ENCODE measurements around the gene PARD3.

Gene PARD3

GRCh38 chr10:34139559-34139958 lies 675.5 kb downstream of the PARD3 start:
- no peak for DNase-seq

- no peak for DNase-seq
Measured at GRCh38 chr10:34137955-34138354, 677.1 kb downstream of the PARD3 start.

- DNase-seq: peak; percentile 39
Measured at GRCh38 chr10:34137201-34137600, 677.9 kb downstream of the PARD3 start.

GRCh38 chr10:34135515-34135914 lies 679.6 kb downstream of the PARD3 start:
- DNase-seq: no peak

- DNase-seq: no peak
Measured at GRCh38 chr10:34134602-34135001, 680.5 kb downstream of the PARD3 start.

GRCh38 chr10:34133406-34133805 lies 681.7 kb downstream of the PARD3 start:
- no peak for DNase-seq

- no peak for DNase-seq
Measured at GRCh38 chr10:34131152-34131551, 683.9 kb downstream of the PARD3 start.

- no peak for DNase-seq
Measured at GRCh38 chr10:34127676-34128075, 687.4 kb downstream of the PARD3 start.

- DNase-seq: no peak
Measured at GRCh38 chr10:34126371-34127151, 688.5 kb downstream of the PARD3 start.

- DNase-seq: no peak
Measured at GRCh38 chr10:34125702-34126101, 689.4 kb downstream of the PARD3 start.

- DNase-seq: no peak
Measured at GRCh38 chr10:34124522-34125035, 690.5 kb downstream of the PARD3 start.

- DNase-seq: no peak
Measured at GRCh38 chr10:34121781-34122622, 693.1 kb downstream of the PARD3 start.

- DNase-seq: no peak
Measured at GRCh38 chr10:34121125-34121753, 693.9 kb downstream of the PARD3 start.

- no peak for DNase-seq
Measured at GRCh38 chr10:34119456-34119855, 695.6 kb downstream of the PARD3 start.

GRCh38 chr10:34116681-34117271 lies 698.3 kb downstream of the PARD3 start:
- peak; percentile 40 for DNase-seq

- no peak for DNase-seq
Measured at GRCh38 chr10:34116220-34116641, 698.9 kb downstream of the PARD3 start.

GRCh38 chr10:34114914-34115313 lies 700.2 kb downstream of the PARD3 start:
- DNase-seq: no peak

- no peak for DNase-seq
Measured at GRCh38 chr10:34113504-34114225, 701.4 kb downstream of the PARD3 start.

- no peak for DNase-seq
Measured at GRCh38 chr10:34112171-34112782, 702.8 kb downstream of the PARD3 start.

- DNase-seq: no peak
Measured at GRCh38 chr10:34111179-34111578, 703.9 kb downstream of the PARD3 start.

GRCh38 chr10:34109952-34110702 lies 705.0 kb downstream of the PARD3 start:
- no peak for DNase-seq

Data from femur (tissue), 1 donor.